Mesothelial cell of epicardium (in vitro differentiated cells): ENCODE measurements around the gene BAHCC1. TPM values are rescaled to one million over a fixed set of nuclear protein-coding genes. Genes with fewer than 3 reads are reported as not detected.
A peak's percentile ranks its signal among the peaks of the same experiment; 100 is the strongest.

Experiments used
- DNase-seq, 2 experiments: peaks; one replicate each; pipeline ENCODE4 v3.0.0; 2021; ENCODE audit warnings: low spot score in 2 of 2; ENCODE audit not compliant: unreplicated experiment in 2 of 2
- H3K27ac Mint-ChIP-seq: 2 replicates; pipeline ENCODE4 v1.8.0; 2021; ENCODE audit warnings: mixed read lengths
- H3K27me3 Mint-ChIP-seq: 2 replicates; pipeline ENCODE4 v1.8.0; 2021; ENCODE audit warnings: low read depth, mixed read lengths
- H3K36me3 Mint-ChIP-seq: 2 replicates; pipeline ENCODE4 v1.8.0; 2021; ENCODE audit warnings: mixed read lengths
- H3K4me1 Mint-ChIP-seq: 2 replicates; pipeline ENCODE4 v1.8.0; 2021; ENCODE audit warnings: mixed read lengths
- H3K4me3 Mint-ChIP-seq: 2 replicates; pipeline ENCODE4 v1.8.0; 2021; ENCODE audit warnings: mild to moderate bottlenecking, moderate library complexity, mixed read lengths
- H3K9me3 Mint-ChIP-seq: 2 replicates; pipeline ENCODE4 v1.8.0; 2021; ENCODE audit warnings: mixed read lengths
- total RNA-seq: library from RNA; stranded (reverse); gene quantifications from 3 replicates; pipeline ENCODE4 v1.2.1, GENCODE V29; 2021
- TF ChIP-seq, protein P1 (sequence below): fragments of 200-600 bp; sonication (generic); IDR thresholded peaks from one replicate; pipeline ENCODE4 v1.5.0; 2021; ENCODE audit warnings: antibody characterized with exemption; ENCODE audit not compliant: unreplicated experiment

The BAHCC1 gene
- total RNA-seq, 1 donor from 2014 or later = 34.9 TPM

DNA sequence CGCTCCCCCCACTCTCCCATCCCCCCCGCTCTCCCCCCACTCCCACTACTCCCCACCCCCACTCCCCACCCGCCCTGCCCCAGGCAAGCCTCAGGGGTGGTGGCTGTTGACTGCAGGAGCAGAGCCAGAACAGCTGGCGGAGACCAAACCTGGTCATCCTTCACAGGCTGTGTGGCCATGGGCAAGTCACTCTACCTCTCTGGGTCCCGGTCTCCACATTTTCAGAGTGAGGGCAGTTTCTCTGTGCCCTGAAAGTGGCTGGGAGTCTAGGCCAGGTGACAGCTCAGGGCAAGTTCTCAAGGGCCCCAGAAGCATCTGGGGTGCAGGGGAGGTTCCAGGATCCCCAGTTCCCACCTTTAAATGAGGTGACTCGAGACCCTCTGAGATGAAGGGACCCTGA lies 15.1 kb upstream of the BAHCC1 start:
- DNase-seq = no peak
- Mint-ChIP-seq H3K4me1 (peaks cover 4% of the 10 kb centered on the region), H3K27me3 (no peaks in the 10 kb centered on the region), H3K9me3 (no peaks in the 10 kb centered on the region), H3K36me3 (no peaks in the 10 kb centered on the region), H3K4me3 (no peak overlapping the region), H3K27ac (no peak overlapping the region)
- TF ChIP-seq, protein P1, sequence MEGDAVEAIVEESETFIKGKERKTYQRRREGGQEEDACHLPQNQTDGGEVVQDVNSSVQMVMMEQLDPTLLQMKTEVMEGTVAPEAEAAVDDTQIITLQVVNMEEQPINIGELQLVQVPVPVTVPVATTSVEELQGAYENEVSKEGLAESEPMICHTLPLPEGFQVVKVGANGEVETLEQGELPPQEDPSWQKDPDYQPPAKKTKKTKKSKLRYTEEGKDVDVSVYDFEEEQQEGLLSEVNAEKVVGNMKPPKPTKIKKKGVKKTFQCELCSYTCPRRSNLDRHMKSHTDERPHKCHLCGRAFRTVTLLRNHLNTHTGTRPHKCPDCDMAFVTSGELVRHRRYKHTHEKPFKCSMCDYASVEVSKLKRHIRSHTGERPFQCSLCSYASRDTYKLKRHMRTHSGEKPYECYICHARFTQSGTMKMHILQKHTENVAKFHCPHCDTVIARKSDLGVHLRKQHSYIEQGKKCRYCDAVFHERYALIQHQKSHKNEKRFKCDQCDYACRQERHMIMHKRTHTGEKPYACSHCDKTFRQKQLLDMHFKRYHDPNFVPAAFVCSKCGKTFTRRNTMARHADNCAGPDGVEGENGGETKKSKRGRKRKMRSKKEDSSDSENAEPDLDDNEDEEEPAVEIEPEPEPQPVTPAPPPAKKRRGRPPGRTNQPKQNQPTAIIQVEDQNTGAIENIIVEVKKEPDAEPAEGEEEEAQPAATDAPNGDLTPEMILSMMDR = no peak

DNA sequence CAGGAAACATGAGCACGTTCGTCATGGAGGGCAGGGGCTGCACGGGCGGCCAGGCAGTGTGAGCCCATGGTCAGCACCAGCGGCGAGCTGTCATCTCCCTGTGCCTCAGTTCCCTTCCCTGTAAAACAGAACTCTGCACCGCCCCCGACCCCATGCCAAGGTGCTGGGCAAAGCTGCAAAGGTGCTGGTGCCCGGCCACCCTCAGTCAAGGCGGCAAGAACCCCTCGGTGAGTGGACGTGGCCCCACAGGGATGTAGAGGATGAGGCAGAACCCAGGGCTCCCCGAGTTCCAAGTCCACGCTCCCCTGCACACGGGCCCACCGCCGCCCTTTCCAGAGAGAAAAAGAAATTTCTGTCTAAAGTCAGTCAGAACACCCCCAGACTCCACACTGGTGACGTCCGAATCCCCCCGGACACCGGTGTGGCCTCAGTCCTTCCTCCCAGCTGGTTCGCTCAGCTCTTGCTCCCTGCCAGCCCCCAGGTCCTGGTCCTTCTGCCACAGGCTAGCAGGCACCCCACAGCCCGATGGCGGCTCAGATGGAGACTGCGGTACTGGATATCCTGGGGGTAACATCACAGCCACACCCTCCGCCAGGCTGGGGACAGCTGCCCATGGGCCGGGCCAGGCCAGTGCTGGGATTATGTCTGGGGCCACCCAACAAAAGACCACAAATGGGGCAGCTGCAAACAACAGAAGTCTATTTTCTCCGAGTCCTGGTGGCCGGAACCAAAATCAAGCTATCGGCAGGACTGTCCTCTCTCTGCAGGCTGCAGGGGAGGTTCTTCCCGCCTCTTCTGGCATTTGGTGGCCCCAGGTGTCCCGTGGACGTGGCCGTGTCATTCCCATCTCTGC lies 14.4 kb upstream of the BAHCC1 start:
- Mint-ChIP-seq H3K4me1 (peaks cover 12% of the 10 kb centered on the region), H3K4me3 (no peak overlapping the region), H3K27ac (no peak overlapping the region), H3K9me3 (no peaks in the 10 kb centered on the region), H3K27me3 (no peaks in the 10 kb centered on the region), H3K36me3 (no peaks in the 10 kb centered on the region)
- TF ChIP-seq, protein P1 = no peak
- no peak for DNase-seq

GRCh38 chr17:81381632-81382577 lies 13.4 kb upstream of the BAHCC1 start:
- H3K4me1 Mint-ChIP-seq = peaks cover 17% of the 10 kb centered on the region
- TF ChIP-seq, protein P1 = no peak
- no peak overlapping the region for H3K4me3 Mint-ChIP-seq
- DNase-seq = no peak
- H3K27ac Mint-ChIP-seq = peak overlapping the region; percentile 39
- H3K27me3 Mint-ChIP-seq = no peaks in the 10 kb centered on the region
- H3K36me3 Mint-ChIP-seq = no peaks in the 10 kb centered on the region
- no peaks in the 10 kb centered on the region for H3K9me3 Mint-ChIP-seq

- Mint-ChIP-seq H3K27me3 (no peaks in the 10 kb centered on the region), H3K36me3 (no peaks in the 10 kb centered on the region), H3K4me3 (no peak overlapping the region), H3K4me1 (peaks cover 19% of the 10 kb centered on the region), H3K9me3 (no peaks in the 10 kb centered on the region), H3K27ac (no peak overlapping the region)
- no peak for DNase-seq
- TF ChIP-seq, protein P1 = no peak
These were observed 12.4 kb upstream of the BAHCC1 start for GRCh38 chr17:81382851-81383250.

DNA sequence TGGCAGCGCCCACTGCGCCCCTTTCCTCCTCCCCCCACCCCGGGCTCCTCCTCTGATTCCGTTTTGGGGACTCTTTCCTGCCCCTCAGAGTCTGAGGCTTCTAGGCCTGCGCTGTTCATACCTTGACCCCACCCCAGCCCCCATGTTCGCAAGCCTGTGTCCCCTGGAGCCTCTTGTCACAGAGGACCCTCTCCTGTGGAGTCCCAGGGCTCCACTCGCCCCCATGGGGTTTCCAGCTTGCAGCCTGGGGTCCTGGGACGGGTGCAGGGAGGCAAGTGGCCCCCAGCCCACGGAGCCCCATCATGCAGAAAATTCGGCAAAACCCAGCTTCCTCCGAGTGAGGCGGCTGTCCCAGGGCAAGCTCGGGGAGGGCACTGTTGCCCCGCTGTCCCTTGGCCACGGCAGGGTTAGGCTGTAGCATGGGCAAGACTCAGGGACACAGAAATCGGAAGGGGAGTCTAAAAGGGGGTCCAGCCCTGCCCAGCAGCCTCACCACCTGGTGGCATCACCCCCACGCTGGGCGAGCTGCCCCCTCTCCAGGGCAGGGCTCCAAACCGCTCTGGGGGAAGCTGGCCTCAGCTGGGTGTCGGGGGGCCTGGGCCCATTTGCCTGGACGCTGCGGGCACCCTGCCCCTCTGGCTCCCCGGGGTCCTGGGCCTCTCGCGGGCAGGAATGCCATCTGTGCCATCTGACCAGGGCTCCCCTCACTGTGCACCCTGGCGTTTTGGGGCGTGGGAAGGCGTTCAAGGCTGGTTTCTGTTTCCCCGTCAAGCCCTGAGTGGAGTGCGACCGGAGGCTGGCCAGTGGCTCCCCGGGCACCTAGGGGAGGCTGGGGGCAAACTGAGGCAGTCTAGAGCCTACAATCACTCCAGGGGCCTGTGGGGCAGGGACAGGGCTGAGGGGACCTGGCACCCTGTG lies 11.5 kb upstream of the BAHCC1 start:
- Mint-ChIP-seq H3K27ac (no peak overlapping the region), H3K27me3 (no peaks in the 10 kb centered on the region), H3K36me3 (no peaks in the 10 kb centered on the region), H3K4me1 (peaks cover 27% of the 10 kb centered on the region), H3K9me3 (no peaks in the 10 kb centered on the region), H3K4me3 (no peak overlapping the region)
- no peak for DNase-seq
- TF ChIP-seq, protein P1 = no peak
